Neutrophil (primary cell): Measurements from ENCODE around the gene PRR13.

Experiments
- H3K27ac ChIP-seq: fragments of 200-600 bp; sonication (generic); 2 replicates; pipeline ENCODE4 v1.5.1; 2016; ENCODE audit warnings: mild to moderate bottlenecking, moderate library complexity
- H3K27me3 ChIP-seq: fragments of 200-600 bp; sonication (generic); 2 replicates; pipeline ENCODE4 v1.6.0; 2016; ENCODE audit warnings: mild to moderate bottlenecking
- H3K36me3 ChIP-seq: fragments of 200-600 bp; sonication (generic); 2 replicates; pipeline ENCODE4 v1.5.1; 2017
- H3K4me1 ChIP-seq, 2 experiments: fragments of 200-600 bp in 1 of 2; sonication (generic) in 1 of 2; 1 replicate in 1 of 2; 2 replicates in 1 of 2; pipeline versions ENCODE4 v1.5.1 to v1.6.1; 2013 to 2016; ENCODE audit warnings: low read depth in 1 of 2, low read length in 1 of 2, mild to moderate bottlenecking in 1 of 2, moderate library complexity in 1 of 2; ENCODE audit not compliant: control insufficient read depth in 1 of 2, insufficient read depth in 1 of 2
- H3K4me3 ChIP-seq, 2 experiments: fragments of 200-600 bp in 1 of 2; sonication (generic) in 1 of 2; 1 replicate in 1 of 2; 2 replicates in 1 of 2; pipeline ENCODE4 v1.5.1; 2013 to 2016; ENCODE audit warnings: low read depth in 1 of 2, low read length in 1 of 2, mild to moderate bottlenecking in 1 of 2, moderate library complexity in 1 of 2
- H3K9me3 ChIP-seq: fragments of 200-600 bp; sonication (generic); 2 replicates; pipeline ENCODE4 v1.5.1; 2016
- TF ChIP-seq, protein P1 (sequence below): fragments of 200-600 bp; sonication (generic); IDR thresholded peaks from 2 replicates; pipeline ENCODE4 v1.5.1; 2016; ENCODE audit warnings: antibody characterized with exemption

PRR13 gene

DNA sequence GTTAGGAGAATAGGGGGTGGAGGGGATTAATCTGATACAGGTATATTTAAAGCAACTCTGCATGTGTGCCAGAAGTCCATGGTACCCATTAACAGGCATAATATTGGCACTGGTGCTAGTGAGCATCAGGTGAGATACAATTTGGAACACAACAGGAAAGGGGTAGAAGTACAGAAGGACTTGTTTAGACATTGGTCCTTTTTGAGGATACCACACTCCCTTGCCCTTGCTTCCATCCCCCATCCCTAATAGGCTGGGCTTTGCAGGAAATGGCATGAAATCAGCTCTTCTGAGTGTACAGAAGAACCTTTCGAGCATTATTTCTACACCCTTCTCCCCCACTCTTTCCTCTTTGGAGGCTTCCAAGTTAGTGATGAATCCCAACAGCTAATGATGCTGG lies 26.7 kb downstream of the PRR13 start:
- TF ChIP-seq, protein P1, sequence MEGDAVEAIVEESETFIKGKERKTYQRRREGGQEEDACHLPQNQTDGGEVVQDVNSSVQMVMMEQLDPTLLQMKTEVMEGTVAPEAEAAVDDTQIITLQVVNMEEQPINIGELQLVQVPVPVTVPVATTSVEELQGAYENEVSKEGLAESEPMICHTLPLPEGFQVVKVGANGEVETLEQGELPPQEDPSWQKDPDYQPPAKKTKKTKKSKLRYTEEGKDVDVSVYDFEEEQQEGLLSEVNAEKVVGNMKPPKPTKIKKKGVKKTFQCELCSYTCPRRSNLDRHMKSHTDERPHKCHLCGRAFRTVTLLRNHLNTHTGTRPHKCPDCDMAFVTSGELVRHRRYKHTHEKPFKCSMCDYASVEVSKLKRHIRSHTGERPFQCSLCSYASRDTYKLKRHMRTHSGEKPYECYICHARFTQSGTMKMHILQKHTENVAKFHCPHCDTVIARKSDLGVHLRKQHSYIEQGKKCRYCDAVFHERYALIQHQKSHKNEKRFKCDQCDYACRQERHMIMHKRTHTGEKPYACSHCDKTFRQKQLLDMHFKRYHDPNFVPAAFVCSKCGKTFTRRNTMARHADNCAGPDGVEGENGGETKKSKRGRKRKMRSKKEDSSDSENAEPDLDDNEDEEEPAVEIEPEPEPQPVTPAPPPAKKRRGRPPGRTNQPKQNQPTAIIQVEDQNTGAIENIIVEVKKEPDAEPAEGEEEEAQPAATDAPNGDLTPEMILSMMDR = no peak
- Histone ChIP-seq H3K27me3 (no peaks in the 10 kb centered on the region), H3K4me1 (no peaks in the 10 kb centered on the region), H3K4me3 (no peak overlapping the region), H3K9me3 (no peaks in the 10 kb centered on the region), H3K36me3 (peaks cover 100% of the 10 kb centered on the region), H3K27ac (no peak overlapping the region)

- Histone ChIP-seq H3K4me3 (no peak overlapping the region), H3K36me3 (peaks cover 100% of the 10 kb centered on the region), H3K27ac (peak overlapping the region; percentile 11)
Measured at GRCh38 chr12:53472056-53472582, 30.6 kb downstream of the PRR13 start.

DNA sequence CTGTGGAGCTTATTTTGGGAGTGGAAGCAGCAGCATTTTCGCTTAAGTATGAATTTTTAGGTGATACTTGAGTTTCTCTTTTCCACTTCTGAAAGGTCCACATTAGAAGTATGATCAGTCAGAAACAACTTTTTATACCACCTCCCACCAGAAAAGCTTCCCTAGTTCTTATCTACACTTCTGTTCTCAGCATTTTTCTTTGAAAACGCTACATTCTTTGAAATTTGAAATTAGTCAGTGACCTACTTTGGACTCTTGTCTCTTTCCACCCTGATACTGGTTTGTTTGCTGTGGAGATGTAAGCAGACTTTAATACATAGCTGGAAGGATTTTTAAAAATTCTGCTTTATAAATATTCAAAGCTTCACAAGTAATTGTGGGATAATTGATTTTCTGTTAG lies 32.5 kb downstream of the PRR13 start:
- Histone ChIP-seq H3K4me1 (no peaks in the 10 kb centered on the region), H3K27me3 (no peaks in the 10 kb centered on the region), H3K4me3 (no peak overlapping the region), H3K36me3 (peaks cover 100% of the 10 kb centered on the region), H3K9me3 (no peaks in the 10 kb centered on the region), H3K27ac (no peak overlapping the region)
- TF ChIP-seq, protein P1 = no peak

More at GRCh38 chr12:53472056-53472582, 30.6 kb downstream of the PRR13 start:
- Histone ChIP-seq H3K27me3 (no peaks in the 10 kb centered on the region), H3K9me3 (no peaks in the 10 kb centered on the region), H3K4me1 (no peaks in the 10 kb centered on the region)
- TF ChIP-seq, protein P1 = no peak

- Histone ChIP-seq H3K27me3 (no peaks in the 10 kb centered on the region), H3K36me3 (peaks cover 100% of the 10 kb centered on the region), H3K27ac (no peak overlapping the region), H3K9me3 (no peaks in the 10 kb centered on the region), H3K4me1 (no peaks in the 10 kb centered on the region), H3K4me3 (no peak overlapping the region)
- TF ChIP-seq, protein P1 = no peak
Measured at GRCh38 chr12:53474819-53475218, 33.3 kb downstream of the PRR13 start.

DNA sequence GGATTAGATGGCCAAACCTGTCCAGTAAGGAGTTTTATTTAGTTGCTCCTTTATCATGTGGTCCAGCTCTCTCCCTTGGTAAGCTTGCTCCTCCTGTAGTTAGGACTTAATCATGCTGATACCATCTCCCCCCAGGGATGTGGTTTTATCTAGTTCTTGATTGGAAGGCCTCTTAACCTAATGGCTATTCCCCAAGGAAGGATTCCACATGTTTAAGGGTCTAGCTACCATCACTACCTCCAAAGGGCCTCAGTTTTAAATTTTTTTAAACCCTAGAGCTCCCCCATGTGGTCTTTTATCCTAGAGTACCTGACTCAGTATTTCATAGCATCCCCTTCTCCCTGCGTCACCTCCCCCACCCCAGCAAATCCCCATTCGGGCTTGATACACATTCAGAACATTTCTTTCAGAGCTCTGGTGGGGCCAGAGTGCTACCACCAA lies 35.3 kb downstream of the PRR13 start:
- no peak overlapping the region for H3K27ac ChIP-seq
- TF ChIP-seq, protein P1 = no peak
- H3K36me3 ChIP-seq = peaks cover 99% of the 10 kb centered on the region

More for the DNA sequence above, 35.3 kb downstream of the PRR13 start:
- Histone ChIP-seq H3K4me1 (no peaks in the 10 kb centered on the region), H3K4me3 (no peak overlapping the region), H3K27me3 (no peaks in the 10 kb centered on the region), H3K9me3 (no peaks in the 10 kb centered on the region)
